Naive thymus-derived CD4-positive, alpha-beta T cell (primary cell): ENCODE measurements around the gene PARN. TPM values are rescaled to one million over a fixed set of nuclear protein-coding genes. Genes with fewer than 3 reads are reported as not detected.
"Not testable (repeated sequence)": the region's sequence is repeated elsewhere in the genome, so short reads cannot be mapped to it uniquely, and the experiment has no call there.

Experiments
- ATAC-seq: fragments of 150-1000 bp; cut with Tn5 transposase; 2 replicates; pipeline ENCODE4 v1.10.0; 2021; ENCODE audit warnings: mild to moderate bottlenecking, moderate library complexity
- CTCF ChIA-PET: fragments of 350-600 bp; sonication (Branson Sonifier 250); formaldehyde crosslinking; loops from one replicate; lab custom pipeline; 2021; ENCODE audit warnings: antibody characterized with exemption; lab: Charles Lee
- POLR2A ChIA-PET: fragments of 350-600 bp; sonication (Branson Sonifier 250); formaldehyde crosslinking; loops from one replicate; lab custom pipeline; 2021; ENCODE audit warnings: antibody characterized with exemption, inconsistent platforms; lab: Charles Lee
- DNase-seq, 9 donors: peaks; one replicate each; pipeline versions ENCODE4 v3.0.0 to v3.0.0-alpha.2; 2020 to 2022; ENCODE audit warnings: mixed read lengths in 1 of 9
- H3K27ac ChIP-seq: one replicate; pipeline ENCODE4 v1.7.0; 2013; ENCODE audit warnings: mild to moderate bottlenecking, low read depth, low read length, moderate library complexity
- H3K27me3 ChIP-seq, 2 donors: one replicate each; pipeline ENCODE4 v1.7.0; 2013; ENCODE audit warnings: low read length in 2 of 2, mild to moderate bottlenecking in 2 of 2, moderate library complexity in 2 of 2; ENCODE audit not compliant: control insufficient read depth in 2 of 2, insufficient read depth in 2 of 2
- H3K36me3 ChIP-seq, 3 experiments: 1 replicate in 2 of 3; 2 replicates in 1 of 3; pipeline ENCODE4 v1.7.0; 2013; ENCODE audit warnings: low read length in 3 of 3, mild to moderate bottlenecking in 3 of 3, moderate library complexity in 1 of 3; ENCODE audit not compliant: insufficient read depth in 3 of 3, control insufficient read depth in 2 of 3
- H3K4me1 ChIP-seq, 2 donors: one replicate each; pipeline ENCODE4 v1.7.0; 2013; ENCODE audit warnings: low read length in 2 of 2, mild to moderate bottlenecking in 2 of 2, moderate library complexity in 1 of 2; ENCODE audit not compliant: control insufficient read depth in 2 of 2, insufficient read depth in 2 of 2
- H3K4me3 ChIP-seq: 2 replicates; pipeline ENCODE4 v1.7.0; 2013; ENCODE audit warnings: mild to moderate bottlenecking, low read length
- H3K9me3 ChIP-seq, 3 experiments: 1 replicate in 2 of 3; 2 replicates in 1 of 3; pipeline ENCODE4 v1.7.0; 2013; ENCODE audit warnings: low read length in 3 of 3; ENCODE audit not compliant: control insufficient read depth in 2 of 3
- H3K27ac Mint-ChIP-seq, 9 donors: one replicate each; pipeline ENCODE4 v1.8.0; 2020 to 2022; ENCODE audit warnings: mixed read lengths in 9 of 9, mild to moderate bottlenecking in 8 of 9, moderate library complexity in 5 of 9, inconsistent platforms in 2 of 9
- H3K27me3 Mint-ChIP-seq, 5 donors: one replicate each; pipeline ENCODE4 v1.8.0; 2021 to 2022; ENCODE audit warnings: mixed read lengths in 5 of 5, mild to moderate bottlenecking in 1 of 5
- H3K36me3 Mint-ChIP-seq, 5 donors: one replicate each; pipeline ENCODE4 v1.8.0; 2020 to 2022; ENCODE audit warnings: mixed read lengths in 5 of 5, mild to moderate bottlenecking in 3 of 5, inconsistent platforms in 1 of 5
- H3K4me1 Mint-ChIP-seq, 7 donors: one replicate each; pipeline ENCODE4 v1.8.0; 2020 to 2022; ENCODE audit warnings: mixed read lengths in 7 of 7, mild to moderate bottlenecking in 3 of 7, inconsistent platforms in 1 of 7
- H3K4me3 Mint-ChIP-seq, 10 donors: one replicate each; pipeline ENCODE4 v1.8.0; 2020 to 2022; ENCODE audit warnings: mild to moderate bottlenecking in 10 of 10, mixed read lengths in 10 of 10, moderate library complexity in 6 of 10, inconsistent platforms in 2 of 10
- H3K9me3 Mint-ChIP-seq, 11 donors: one replicate each; pipeline ENCODE4 v1.8.0; 2020 to 2022; ENCODE audit warnings: mixed read lengths in 11 of 11, mild to moderate bottlenecking in 4 of 11, inconsistent platforms in 1 of 11, moderate library complexity in 1 of 11
- intact Hi-C, 2 donors: fragments of 100-400 bp; cut with micrococcal nuclease; formaldehyde crosslinking; loops; one replicate each; pipeline ENCODE4 v1.15.1; 2023
- polyA plus RNA-seq, 2 donors: library from polyadenylated mRNA; unstranded; fragments of 300-500 nt; fragmentation: Illumina TruSeq; gene quantifications; one replicate each; pipeline ENCODE4 v1.2.3, GENCODE V29; 2021
- total RNA-seq, 6 experiments: library from RNA in 5 of 6; stranded (reverse) in 5 of 6; gene quantifications; 1 replicate in 5 of 6; 2 replicates in 1 of 6; pipeline ENCODE4 v1.2.3 and lab custom pipeline; 2021 to 2026

Gene PARN
- total and polyA plus RNA-seq, 7 experiments from 2014 or later: 41.6 to 51.4 (median 46.9) TPM

GRCh38 chr16:14434860-14435259 is 195.2 kb downstream of the PARN start:
- intact Hi-C loops: loop anchor here in 1 of 2 donors (10.0 kb wide), 1 partner anchor 90 kb away; no protein-coding TSS in a partner anchor
- H3K4me1 Mint-ChIP-seq: peaks cover 13 to 50% (median 45%) of the 10 kb centered on the region in 7 donors

DNA sequence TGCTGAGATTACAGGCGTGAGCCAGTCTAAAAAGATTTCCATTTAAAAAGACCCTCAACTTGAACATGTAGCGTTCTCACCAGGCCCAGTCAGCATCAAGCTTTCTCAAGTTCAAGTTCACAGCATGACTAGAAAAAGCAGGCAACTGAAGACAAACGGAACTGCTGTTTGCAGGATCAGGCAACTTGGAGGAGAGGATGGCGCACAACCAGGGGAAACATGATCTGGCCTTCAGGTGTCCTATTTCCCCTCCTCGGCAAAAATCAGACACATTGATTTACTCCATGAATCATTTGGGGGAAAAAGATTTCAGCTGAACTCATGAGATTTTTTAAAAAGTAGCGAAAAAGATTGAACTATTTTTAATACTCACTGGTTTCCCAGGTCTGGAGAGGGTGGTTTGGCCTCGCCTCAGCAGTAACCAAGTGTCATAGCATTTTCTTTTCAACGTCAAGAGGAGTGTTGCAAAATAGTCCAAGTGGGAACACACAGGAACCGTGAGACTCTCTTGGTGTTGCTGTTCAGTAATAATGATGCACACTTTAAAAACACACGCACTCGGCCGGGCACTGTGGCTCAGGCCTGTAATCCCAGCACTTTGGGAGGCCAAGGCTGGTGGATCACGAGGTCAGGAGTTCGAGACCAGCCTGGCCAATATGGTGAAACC is 201.0 kb downstream of the PARN start:
- H3K9me3 Mint-ChIP-seq, H3K27me3 ChIP-seq, H3K4me1 Mint-ChIP-seq, H3K27ac ChIP-seq, H3K9me3 ChIP-seq, POLR2A ChIA-PET, H3K4me1 ChIP-seq, H3K4me3 ChIP-seq, CTCF ChIA-PET, H3K27me3 Mint-ChIP-seq, DNase-seq, H3K4me3 Mint-ChIP-seq, ATAC-seq, intact Hi-C loops, H3K36me3 ChIP-seq: not testable (repeated sequence)
- Mint-ChIP-seq H3K27ac (peak overlapping the region in 1 of 9 donors; percentile 25), H3K36me3 (peaks cover 0 to 28% (median 11%) of the 10 kb centered on the region in 5 donors)

More at GRCh38 chr16:14434860-14435259, 195.2 kb downstream of the PARN start:
- Histone ChIP-seq H3K27me3 (no peaks in the 10 kb centered on the region), H3K4me1 (peaks cover 12 to 17% of the 10 kb centered on the region in 2 donors), H3K4me3 (no peak overlapping the region), H3K9me3 (no peaks in the 10 kb centered on the region), H3K36me3 (no peaks in the 10 kb centered on the region), H3K27ac (no peak overlapping the region)
- Mint-ChIP-seq H3K27me3 (no peaks in the 10 kb centered on the region), H3K27ac (peak overlapping the region in 4 of 9 donors; percentile 9 to 92 (median 66)), H3K36me3 (peaks cover 0 to 22% (median 20%) of the 10 kb centered on the region in 5 donors), H3K9me3 (no peaks in the 10 kb centered on the region), H3K4me3 (peak overlapping the region in 1 of 10 donors; percentile 21)
- POLR2A ChIA-PET: no interaction called here
- CTCF ChIA-PET: interaction anchor here (0.6 kb wide), 1 partner anchor 134 kb away, joined by 3 read pairs; no protein-coding TSS in a partner anchor
- no peak for ATAC-seq
- DNase-seq: no peak

DNA sequence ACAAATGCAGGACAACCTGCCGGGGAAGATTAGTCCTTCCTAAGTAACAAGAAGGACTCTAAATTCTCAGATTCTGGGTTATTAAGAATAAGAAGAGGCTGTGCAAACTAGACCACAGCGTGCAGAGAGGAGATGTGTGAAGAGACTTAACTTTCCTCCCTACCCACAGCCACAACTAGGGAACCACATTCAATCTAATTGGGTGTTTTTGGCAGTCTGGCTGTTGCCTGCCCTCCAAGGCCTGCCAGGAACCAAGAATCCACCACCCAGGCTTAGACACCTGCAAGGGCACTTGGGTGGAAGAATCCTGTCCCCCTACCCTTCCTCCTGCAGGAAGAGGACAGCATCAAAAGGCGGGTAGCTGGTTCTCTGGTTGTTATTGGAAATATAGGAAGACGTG is 202.0 kb downstream of the PARN start:
- Mint-ChIP-seq H3K9me3 (no peaks in the 10 kb centered on the region), H3K36me3 (peaks cover 0 to 24% (median 11%) of the 10 kb centered on the region in 5 donors), H3K27me3 (no peaks in the 10 kb centered on the region), H3K4me3 (no peak overlapping the region), H3K4me1 (peaks cover 0 to 1% (median 0%) of the 10 kb centered on the region in 7 donors), H3K27ac (peak overlapping the region in 1 of 9 donors; percentile 57)
- ChIA-PET POLR2A (no interaction called here), CTCF (no interaction called here)
- intact Hi-C loops: no loop called here
- Histone ChIP-seq H3K4me1 (no peaks in the 10 kb centered on the region), H3K36me3 (no peaks in the 10 kb centered on the region), H3K27ac (no peak overlapping the region), H3K4me3 (no peak overlapping the region), H3K9me3 (no peaks in the 10 kb centered on the region), H3K27me3 (no peaks in the 10 kb centered on the region)
- DNase-seq (no peak), ATAC-seq (no peak)

DNA sequence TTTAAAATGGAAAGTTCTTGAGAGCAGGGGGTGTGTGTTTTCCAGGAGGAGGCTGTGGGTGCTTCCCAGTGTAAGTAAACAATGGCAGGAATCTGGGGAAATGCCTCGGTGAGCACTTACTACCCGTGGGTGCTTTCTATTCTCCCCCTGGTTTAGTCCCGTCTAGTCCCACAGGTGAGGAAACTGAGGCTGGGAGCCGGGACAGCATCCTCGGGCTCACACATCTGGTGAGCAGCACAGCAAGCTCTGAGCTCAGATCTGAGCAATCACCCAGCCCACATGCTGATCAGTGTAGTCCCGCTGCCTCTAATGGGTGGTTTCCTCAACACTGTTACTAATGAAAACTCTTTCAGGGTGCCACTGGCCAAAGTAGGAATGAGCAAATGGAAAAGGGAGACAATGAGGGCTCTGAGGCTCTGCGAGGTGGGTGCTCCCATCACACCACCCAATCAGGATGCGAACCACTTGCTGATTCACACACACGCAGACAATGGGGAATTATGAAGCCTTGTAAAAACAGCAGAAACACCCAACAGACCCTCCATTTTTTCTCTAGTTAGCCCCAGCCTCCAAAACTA is 202.6 kb downstream of the PARN start:
- ATAC-seq (no peak), DNase-seq (no peak)
- Histone ChIP-seq H3K36me3 (no peaks in the 10 kb centered on the region), H3K4me1 (no peaks in the 10 kb centered on the region), H3K9me3 (no peaks in the 10 kb centered on the region), H3K4me3 (no peak overlapping the region), H3K27ac (no peak overlapping the region), H3K27me3 (no peaks in the 10 kb centered on the region)
- ChIA-PET CTCF (no interaction called here), POLR2A (no interaction called here)
- Mint-ChIP-seq H3K27me3 (no peaks in the 10 kb centered on the region), H3K4me1 (peaks cover 0 to 1% (median 0%) of the 10 kb centered on the region in 7 donors), H3K27ac (peak overlapping the region in 1 of 9 donors; percentile 57), H3K4me3 (no peak overlapping the region), H3K9me3 (no peaks in the 10 kb centered on the region), H3K36me3 (peaks cover 0 to 26% (median 13%) of the 10 kb centered on the region in 5 donors)
- intact Hi-C loops: no loop called here

GRCh38 chr16:14424595-14424994 is 205.5 kb downstream of the PARN start:
- intact Hi-C loops: no loop called here
- ChIA-PET CTCF (no interaction called here), POLR2A (no interaction called here)
- H3K9me3 Mint-ChIP-seq: no peaks in the 10 kb centered on the region
- no peak overlapping the region for H3K27ac ChIP-seq
- DNase-seq (no peak), ATAC-seq (no peak)
- H3K27me3 Mint-ChIP-seq: no peaks in the 10 kb centered on the region
- H3K9me3 ChIP-seq: no peaks in the 10 kb centered on the region
- H3K27me3 ChIP-seq: no peaks in the 10 kb centered on the region
- H3K36me3 ChIP-seq: no peaks in the 10 kb centered on the region
- peaks cover 0 to 19% (median 9%) of the 10 kb centered on the region in 5 donors for H3K36me3 Mint-ChIP-seq
- H3K4me1 Mint-ChIP-seq: peaks cover 0 to 3% (median 0%) of the 10 kb centered on the region in 7 donors
- no peak overlapping the region for H3K27ac Mint-ChIP-seq
- no peaks in the 10 kb centered on the region for H3K4me1 ChIP-seq
- no peak overlapping the region for H3K4me3 ChIP-seq
- no peak overlapping the region for H3K4me3 Mint-ChIP-seq

GRCh38 chr16:14423344-14423743 is 206.7 kb downstream of the PARN start:
- Histone ChIP-seq H3K36me3 (no peaks in the 10 kb centered on the region), H3K4me1 (no peaks in the 10 kb centered on the region), H3K27ac (no peak overlapping the region), H3K27me3 (no peaks in the 10 kb centered on the region), H3K4me3 (no peak overlapping the region), H3K9me3 (no peaks in the 10 kb centered on the region)
- CTCF ChIA-PET: no interaction called here
- Mint-ChIP-seq H3K9me3 (no peaks in the 10 kb centered on the region), H3K27me3 (no peaks in the 10 kb centered on the region), H3K27ac (no peak overlapping the region), H3K4me3 (no peak overlapping the region), H3K36me3 (peaks cover 0 to 24% (median 9%) of the 10 kb centered on the region in 5 donors), H3K4me1 (peaks cover 0 to 3% (median 0%) of the 10 kb centered on the region in 7 donors)
- DNase-seq (no peak), ATAC-seq (no peak)
- intact Hi-C loops: no loop called here
- POLR2A ChIA-PET: no interaction called here
